Renal cortex interstitium (tissue), 11 donors: Measurements from ENCODE around the gene ASB3. TPM values are rescaled to one million over a fixed set of nuclear protein-coding genes. Genes with fewer than 3 reads are reported as not detected.
"Not testable (repeated sequence)": the region's sequence is repeated elsewhere in the genome, so short reads cannot be mapped to it uniquely, and the experiment has no call there.

Source experiments
- DNase-seq, 11 donors: peaks; one replicate each; pipeline ENCODE4 v3.0.0-alpha.2; 2013; ENCODE audit warnings: low read depth in 9 of 11, low spot score in 4 of 11; ENCODE audit errors: extremely low read depth in 1 of 11
- polyA plus RNA-seq, 3 donors: library from polyadenylated mRNA; unstranded; fragments of 120-200 nt; gene quantifications; one replicate each; pipeline ENCODE4 v1.2.1, GENCODE V29; 2013; ENCODE audit not compliant: insufficient read length in 3 of 3

The ASB3 gene
- polyA plus RNA-seq, 3 donors, result 26.6 to 33.4 (median 29.3) TPM

GRCh38 chr2:53755121-53755520, 31.6 kb downstream of the ASB3 start:
- no peak for DNase-seq

- no peak for DNase-seq
These were observed 33.7 kb downstream of the ASB3 start for GRCh38 chr2:53753041-53753440.

GRCh38 chr2:53752385-53752784, 34.4 kb downstream of the ASB3 start:
- no peak for DNase-seq

GRCh38 chr2:53751728-53752127, 35.0 kb downstream of the ASB3 start:
- DNase-seq, result no peak

GRCh38 chr2:53750041-53750768, 36.5 kb downstream of the ASB3 start:
- DNase-seq, result no peak

- DNase-seq, result no peak
These were observed 42.2 kb downstream of the ASB3 start for GRCh38 chr2:53744395-53745065.

GRCh38 chr2:53740170-53740569, 46.6 kb downstream of the ASB3 start:
- DNase-seq, result peak in 6 of 11 donors; percentile 2 to 28 (median 11)

- DNase-seq, result no peak
These were observed 47.7 kb downstream of the ASB3 start for GRCh38 chr2:53739032-53739431.

GRCh38 chr2:53737091-53737490, 49.7 kb downstream of the ASB3 start:
- no peak for DNase-seq

- DNase-seq, result no peak
These were observed 57.5 kb downstream of the ASB3 start for GRCh38 chr2:53729143-53729762.

GRCh38 chr2:53727921-53728320, 58.8 kb downstream of the ASB3 start:
- peak in 3 of 11 donors; percentile 12 to 28 (median 26) for DNase-seq

- DNase-seq, result no peak
These were observed 61.1 kb downstream of the ASB3 start for GRCh38 chr2:53725662-53726061.

- DNase-seq, result no peak
These were observed 62.2 kb downstream of the ASB3 start for GRCh38 chr2:53724536-53724935.

GRCh38 chr2:53720944-53721343, 65.8 kb downstream of the ASB3 start:
- not testable (repeated sequence) for DNase-seq

- no peak for DNase-seq
These were observed 71.2 kb downstream of the ASB3 start for GRCh38 chr2:53715568-53715967.

- DNase-seq, result no peak
These were observed 75.4 kb downstream of the ASB3 start for GRCh38 chr2:53711271-53711780.

- no peak for DNase-seq
These were observed 77.8 kb downstream of the ASB3 start for GRCh38 chr2:53708988-53709387.

- no peak for DNase-seq
These were observed 85.5 kb downstream of the ASB3 start for GRCh38 chr2:53701221-53701620.

GRCh38 chr2:53697686-53698085, 89.1 kb downstream of the ASB3 start:
- DNase-seq, result no peak

GRCh38 chr2:53697092-53697491, 89.7 kb downstream of the ASB3 start:
- DNase-seq, result no peak
